Frontal cortex (tissue), 4 donors: ENCODE measurements around the gene PTGDR. TPM values are rescaled to one million over a fixed set of nuclear protein-coding genes. Genes with fewer than 3 reads are reported as not detected.

Source experiments
- DNase-seq, 2 donors: peaks; one replicate each; pipeline ENCODE4 v3.0.0; 2012; ENCODE audit warnings: low spot score in 2 of 2
- FAIRE-seq: peaks from 2 replicates; lab custom pipeline; 2012; peaks lifted over from hg19 to GRCh38; lab: Jason Lieb, UNC
- total RNA-seq: library from RNA; depleted of rRNA; stranded (reverse); fragments of >200 nt; gene quantifications from one replicate; pipeline ENCODE4 v1.2.3, GENCODE V29; 2014
- donor health status: control.
- donor health status: control.
- donor health status: control.

Gene PTGDR
- total RNA-seq, 1 donor from 2014 or later = 0.41 TPM

DNA sequence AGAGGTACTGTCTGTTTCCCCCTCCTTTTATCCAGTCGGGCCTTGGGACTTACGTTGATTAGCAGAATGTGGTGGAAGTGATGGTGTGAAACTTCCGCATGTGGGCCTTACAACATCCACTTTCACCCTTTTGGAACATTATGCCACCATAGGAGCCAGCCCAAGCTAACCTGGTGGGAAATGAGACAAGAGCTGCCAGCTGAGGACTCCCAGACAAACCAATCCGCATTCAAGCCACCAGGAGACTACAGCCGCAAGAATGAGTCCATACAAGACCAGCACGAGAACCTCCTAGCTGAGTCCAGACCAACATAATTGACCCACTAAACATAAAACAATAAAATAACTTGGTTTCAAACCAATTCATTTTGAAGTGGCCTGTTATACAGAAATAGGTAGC lies 37.5 kb downstream of the PTGDR start:
- FAIRE-seq = no peak
- no peak for DNase-seq

DNA sequence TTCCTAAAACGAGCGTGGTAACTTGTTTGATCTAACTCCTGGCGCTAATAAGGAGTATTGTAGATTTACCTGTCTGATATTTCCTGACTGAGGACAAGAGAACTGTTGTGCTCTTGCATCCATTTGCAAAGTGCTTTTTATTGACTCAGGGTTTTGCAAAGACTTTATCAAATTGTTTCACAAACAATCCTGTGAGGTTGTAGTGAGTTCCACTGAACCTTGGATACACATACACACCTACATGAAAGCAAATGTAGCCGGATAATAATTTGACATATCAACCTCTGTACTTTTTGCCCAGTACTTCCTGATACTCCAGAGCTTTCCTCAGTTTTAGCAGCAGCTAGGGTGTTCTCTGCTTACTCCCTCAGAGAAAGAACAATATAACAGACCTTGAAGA lies 39.9 kb downstream of the PTGDR start:
- FAIRE-seq = no peak

DNA sequence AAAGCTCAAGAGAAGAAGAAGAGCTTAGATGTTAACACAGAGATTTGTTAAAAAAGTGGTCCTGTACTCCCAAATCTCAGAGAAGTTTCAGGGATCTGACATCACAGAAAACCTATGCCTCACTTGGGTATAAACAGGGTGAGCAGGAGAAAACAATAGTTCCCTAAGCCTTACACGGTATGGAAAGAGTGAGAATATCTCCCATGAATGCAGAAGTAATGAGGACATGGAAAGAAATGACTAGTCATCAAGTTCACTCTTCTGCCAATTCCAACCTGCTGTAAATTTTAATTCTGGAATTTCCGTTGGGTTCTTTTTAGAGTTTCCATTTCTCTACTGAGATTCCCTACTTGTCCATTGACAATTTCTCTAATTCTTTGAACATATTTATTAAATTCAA lies 40.4 kb downstream of the PTGDR start:
- DNase-seq = no peak
- no peak for FAIRE-seq

More for the DNA sequence above, 39.9 kb downstream of the PTGDR start:
- DNase-seq = no peak

DNA sequence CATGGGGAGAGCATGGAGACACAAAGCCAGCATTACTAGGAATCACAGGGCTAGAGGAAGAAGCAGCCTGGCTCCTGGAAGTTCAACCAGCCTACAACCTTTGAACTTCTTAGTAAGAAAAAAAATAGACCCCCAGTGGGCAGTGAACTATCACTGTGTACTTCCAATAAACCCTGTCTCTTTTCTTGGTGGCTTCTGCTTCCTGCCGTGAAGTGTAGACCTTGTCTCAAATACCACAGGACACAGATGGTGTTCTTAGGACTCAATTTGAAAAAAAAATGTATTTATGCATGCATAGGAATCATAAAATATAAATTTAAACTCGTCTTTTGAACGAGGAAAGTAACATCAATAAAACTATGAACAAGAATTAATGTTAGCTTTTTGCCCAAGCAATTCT lies 43.0 kb downstream of the PTGDR start:
- DNase-seq (no peak), FAIRE-seq (no peak)

GRCh38 chr14:52312931-52313355 lies 45.4 kb downstream of the PTGDR start:
- FAIRE-seq = no peak
- no peak for DNase-seq

DNA sequence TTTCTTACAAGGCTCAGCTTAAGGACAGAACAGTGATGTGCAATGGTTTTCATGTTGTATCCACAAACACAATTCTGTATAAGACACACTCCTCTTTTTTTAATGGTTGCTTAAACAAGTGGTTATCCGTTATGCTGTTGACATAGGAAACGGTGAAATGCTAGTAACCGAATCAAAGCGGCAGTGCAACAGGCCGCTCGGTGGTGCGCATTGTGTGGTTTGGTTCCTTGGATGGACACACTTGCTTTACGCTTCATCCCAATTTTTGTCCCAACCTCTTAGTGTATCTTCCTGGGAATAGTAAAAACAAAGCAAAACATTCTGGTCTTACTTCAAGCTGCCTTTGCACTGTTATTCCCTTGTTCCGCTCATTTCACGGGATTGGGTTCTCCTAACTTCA lies 46.0 kb downstream of the PTGDR start:
- DNase-seq (no peak), FAIRE-seq (no peak)

DNA sequence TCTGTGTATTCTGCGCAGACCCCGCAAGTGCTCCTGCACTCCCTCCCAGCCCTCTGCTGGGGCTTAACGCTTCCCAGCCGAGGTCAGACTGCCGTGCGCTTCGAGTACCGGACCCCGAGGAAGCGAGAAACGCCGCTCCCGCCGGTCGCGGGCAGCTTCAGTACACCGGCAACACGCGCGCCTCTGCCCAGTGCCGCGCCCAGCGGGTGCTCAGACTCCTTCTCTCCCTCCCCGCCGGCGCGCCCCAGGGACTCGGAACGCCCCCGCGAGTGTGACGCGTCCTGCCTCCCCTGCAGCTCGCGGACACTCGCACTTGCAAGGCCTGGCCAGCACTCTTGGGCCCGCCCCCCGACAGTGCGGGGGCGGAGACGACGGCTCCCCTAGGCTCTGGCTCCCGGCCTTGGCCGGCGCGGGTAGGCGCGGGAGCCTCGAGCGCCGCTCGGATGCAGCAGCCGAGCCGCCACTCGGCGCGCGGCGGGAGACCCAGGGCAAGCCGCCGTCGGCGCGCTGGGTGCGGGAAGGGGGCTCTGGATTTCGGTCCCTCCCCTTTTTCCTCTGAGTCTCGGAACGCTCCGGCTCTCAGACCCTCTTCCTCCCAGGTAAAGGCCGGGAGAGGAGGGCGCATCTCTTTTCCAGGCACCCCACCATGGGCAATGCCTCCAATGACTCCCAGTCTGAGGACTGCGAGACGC lies 46.6 kb downstream of the PTGDR start, which contains the start of gene PTGER2:
Gene PTGER2, plus strand, starts transcription at position 410 of the 692 bp plus-strand sequence. Its CDS starts 237 bp downstream, at position 647.
- FAIRE-seq = no peak

GRCh38 chr14:52314595-52315354 lies 47.3 kb downstream of the PTGDR start:
- DNase-seq (peak in 1 of 2 donors; percentile 15), FAIRE-seq (no peak)

More for the DNA sequence above, 46.6 kb downstream of the PTGDR start, which contains the start of gene PTGER2:
- DNase-seq = peak; percentile 35 to 72

- FAIRE-seq (no peak), DNase-seq (no peak)
Measured at GRCh38 chr14:52315355-52315718, 47.8 kb downstream of the PTGDR start.

- FAIRE-seq = no peak
- no peak for DNase-seq
Measured at GRCh38 chr14:52318062-52318461, 50.6 kb downstream of the PTGDR start.

DNA sequence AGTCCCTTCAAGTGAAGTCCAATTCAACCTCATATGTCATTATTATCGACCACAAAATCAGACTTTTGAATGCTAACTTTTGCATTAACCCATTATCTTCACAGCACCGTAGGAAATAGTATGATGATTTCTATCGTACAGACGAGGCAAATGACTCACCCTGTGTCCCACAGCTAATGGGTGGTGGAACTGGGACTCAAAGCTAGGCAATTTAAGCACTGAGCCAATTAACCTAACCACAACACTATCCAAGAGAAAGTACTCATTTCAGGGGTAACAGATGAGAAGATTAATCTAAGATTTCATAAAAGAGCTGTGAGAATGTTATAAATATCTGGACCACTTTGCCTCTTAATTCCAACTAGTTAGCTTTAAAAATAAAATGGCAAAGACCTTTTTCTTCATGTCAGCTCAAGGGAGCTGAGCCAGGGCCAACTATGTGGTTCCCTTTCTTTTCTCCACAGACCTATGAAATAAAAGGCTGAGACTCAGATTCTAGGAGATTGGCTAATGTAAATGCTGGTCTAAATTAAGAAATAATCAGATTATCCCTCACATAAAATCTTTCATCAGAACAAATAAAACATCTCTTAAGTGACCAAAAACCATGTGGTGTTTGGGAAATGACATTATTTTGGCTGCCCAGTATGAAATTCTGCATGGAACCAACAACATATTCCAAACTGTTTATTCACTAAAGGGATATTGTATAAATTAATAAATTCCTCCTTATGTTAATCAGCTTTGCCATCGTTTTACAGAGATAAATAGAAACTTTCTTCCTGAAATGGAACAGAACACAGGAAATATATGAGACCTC lies 51.5 kb downstream of the PTGDR start:
- DNase-seq (no peak), FAIRE-seq (no peak)

DNA sequence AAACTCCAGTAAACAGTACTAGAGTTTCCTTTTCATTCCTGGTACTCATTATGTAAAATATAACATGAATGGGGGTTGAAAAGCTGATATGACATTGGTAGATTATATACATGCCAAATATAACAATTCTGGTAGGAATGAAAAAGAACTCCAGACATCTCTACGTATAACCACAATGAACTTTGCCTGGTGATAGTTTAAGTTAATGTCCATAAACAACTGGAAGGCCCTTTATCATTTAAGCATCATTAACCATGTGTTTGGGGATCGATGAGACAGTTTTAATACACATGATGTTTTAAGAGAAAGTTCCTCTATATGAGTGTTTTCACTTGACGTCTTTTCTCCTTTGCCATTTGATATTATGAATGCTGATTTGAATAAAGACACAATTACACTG lies 52.4 kb downstream of the PTGDR start:
- FAIRE-seq (no peak), DNase-seq (no peak)

- FAIRE-seq (no peak), DNase-seq (no peak)
Measured at GRCh38 chr14:52325126-52325525, 57.6 kb downstream of the PTGDR start.

DNA sequence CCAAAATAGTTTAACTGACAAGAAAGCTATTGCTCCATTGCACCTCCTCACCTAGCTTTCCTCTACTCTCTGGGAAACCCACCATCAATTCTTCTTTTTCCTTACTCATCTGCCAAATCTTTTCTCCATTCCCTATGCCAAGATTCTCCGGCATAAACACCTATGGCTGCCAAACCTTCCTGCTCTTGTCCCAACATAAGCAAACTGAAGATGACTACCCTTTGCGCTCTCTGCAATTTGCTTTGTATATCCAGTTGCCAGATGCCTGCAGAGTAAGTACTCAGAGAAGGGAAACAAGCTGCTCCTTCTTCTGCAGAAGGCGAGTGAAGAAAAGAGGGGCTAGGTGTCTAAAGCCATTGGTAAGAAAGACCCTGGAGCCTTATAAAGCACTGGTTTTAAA lies 58.1 kb downstream of the PTGDR start:
- FAIRE-seq (no peak), DNase-seq (no peak)

Other genes with a start within 250 kb of the PTGDR start
- gene NID2, start 198.6 kb upstream of the PTGDR start, total RNA-seq = 8.2 TPM
- under 0.01 TPM for gene PTGER2, start 46.6 kb downstream of the PTGDR start, total RNA-seq